Measurements from ENCODE around the gene C1orf87.

C1orf87 gene

DNA sequence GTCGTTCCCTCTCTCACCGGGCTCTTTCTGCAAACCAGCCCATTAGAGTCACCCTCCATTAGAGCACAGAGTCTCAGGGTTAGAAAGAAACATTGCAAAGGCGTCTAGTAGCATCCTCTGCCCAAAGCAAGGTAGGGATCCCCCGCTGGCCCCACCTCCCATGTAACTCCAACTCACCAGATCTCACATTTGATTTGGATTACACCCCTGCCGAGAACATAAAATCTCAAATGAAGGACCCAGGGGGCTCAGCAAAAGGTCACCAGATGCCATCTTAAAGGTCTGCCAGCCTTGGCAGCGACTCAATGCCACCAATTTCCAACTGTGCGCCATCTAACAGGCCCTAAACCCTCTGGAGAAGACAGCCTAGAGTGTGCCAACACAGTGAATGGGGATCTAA lies 14.1 kb downstream of the C1orf87 start:
- DNase-seq: no peak

DNA sequence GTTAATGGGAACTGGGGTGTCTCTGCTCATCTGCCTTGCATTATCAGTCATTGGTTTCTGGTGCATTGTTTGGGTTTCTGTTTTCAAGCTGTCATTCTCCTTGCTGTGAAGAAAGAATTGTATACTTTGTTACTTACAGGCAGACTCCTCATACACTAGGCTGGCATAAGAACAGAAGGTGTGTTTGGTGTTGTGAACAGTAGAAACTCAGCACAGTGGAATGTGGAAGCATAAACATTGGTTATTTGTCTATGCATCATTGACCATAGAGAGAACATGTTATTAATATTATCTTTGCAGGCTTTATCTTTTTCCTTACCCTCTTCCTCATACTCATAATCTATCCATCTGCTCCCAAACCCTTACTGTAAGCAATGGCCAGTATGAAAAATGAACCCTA lies 18.2 kb downstream of the C1orf87 start:
- no peak for DNase-seq

DNA sequence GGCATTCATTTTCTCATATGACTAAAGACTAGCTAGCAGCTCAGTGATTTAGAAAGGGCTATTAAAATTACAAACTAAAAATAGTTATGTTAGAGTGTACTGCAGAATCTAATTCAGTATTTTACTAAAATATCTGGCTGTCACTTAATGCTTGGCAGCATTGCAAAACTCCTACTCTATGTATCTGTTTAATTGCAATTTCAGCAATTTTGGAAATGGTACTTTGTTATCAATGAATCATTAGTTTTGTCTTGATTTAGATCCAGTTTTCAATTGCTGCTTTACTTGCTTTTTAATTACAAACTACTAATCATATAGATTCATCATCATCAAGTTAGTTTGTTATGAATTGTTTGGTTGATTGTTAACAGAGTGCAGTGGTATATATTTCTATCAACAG lies 19.2 kb downstream of the C1orf87 start:
- no peak for DNase-seq

GRCh38 chr1:60052601-60053000 lies 21.0 kb downstream of the C1orf87 start:
- no peak for DNase-seq

- no peak for DNase-seq
Observed at GRCh38 chr1:60051191-60051590, 22.4 kb downstream of the C1orf87 start.

- DNase-seq: no peak
Observed at GRCh38 chr1:60049188-60049587, 24.4 kb downstream of the C1orf87 start.

DNA sequence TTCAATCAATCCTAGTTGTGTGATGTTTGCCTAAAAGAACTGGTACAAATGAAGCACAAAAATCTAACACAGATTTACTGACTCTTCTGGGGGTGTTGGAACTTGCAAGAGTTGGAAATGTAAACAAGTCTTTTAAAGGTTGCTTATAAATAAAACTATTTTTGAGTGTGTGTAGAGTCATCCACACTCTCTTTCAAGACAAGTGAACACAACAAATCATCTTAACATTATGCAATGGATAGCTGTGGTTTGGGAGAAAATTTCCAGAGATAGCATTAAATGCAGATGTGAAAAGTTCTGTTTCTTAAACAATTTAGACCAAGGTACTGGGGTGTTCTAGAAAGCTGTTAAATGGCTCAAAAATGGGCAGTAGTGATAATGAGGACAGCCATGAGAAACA lies 28.7 kb downstream of the C1orf87 start:
- DNase-seq: no peak

DNA sequence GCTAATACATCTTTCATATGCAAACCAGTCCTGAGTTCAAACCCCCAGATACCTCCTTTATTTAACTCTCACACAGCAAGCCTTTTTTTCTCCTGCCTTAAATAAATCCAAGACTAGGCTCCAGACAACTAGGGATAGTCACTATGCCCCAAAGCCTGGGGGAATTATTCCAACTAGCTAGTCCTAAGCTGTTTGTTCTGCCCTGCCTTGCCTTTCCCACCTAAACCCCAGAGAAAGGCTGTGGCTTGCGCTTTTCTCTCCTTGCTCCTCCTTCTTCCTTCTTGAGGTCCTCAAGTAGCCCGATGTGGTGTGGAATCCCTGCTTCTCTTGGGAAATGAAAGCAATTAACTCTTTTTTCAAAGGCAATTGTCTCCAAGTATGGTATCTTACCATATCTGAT lies 31.8 kb downstream of the C1orf87 start:
- no peak for DNase-seq

GRCh38 chr1:60037669-60038068 lies 35.9 kb downstream of the C1orf87 start:
- no peak for DNase-seq

- DNase-seq: no peak
Observed at GRCh38 chr1:60036856-60037460, 36.6 kb downstream of the C1orf87 start.

DNA sequence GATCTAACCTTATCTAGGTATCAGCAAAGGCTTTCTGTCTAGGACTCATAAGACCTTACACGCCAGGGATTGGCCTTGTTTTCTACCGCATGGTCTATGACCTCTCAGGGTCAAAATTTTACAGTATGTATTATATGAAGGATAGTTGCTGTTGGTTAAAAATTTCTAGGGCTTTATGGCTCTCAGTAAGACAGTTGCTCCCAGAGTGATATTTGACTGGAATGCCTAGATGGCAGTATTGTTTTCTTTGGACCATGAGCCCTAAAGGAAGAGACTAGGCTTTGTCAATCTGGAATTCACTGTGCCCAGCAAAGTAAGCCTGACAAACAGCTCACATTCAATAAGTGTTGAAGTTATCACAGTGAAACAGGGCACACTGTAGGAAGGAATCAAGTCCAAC lies 37.6 kb downstream of the C1orf87 start:
- no peak for DNase-seq

DNA sequence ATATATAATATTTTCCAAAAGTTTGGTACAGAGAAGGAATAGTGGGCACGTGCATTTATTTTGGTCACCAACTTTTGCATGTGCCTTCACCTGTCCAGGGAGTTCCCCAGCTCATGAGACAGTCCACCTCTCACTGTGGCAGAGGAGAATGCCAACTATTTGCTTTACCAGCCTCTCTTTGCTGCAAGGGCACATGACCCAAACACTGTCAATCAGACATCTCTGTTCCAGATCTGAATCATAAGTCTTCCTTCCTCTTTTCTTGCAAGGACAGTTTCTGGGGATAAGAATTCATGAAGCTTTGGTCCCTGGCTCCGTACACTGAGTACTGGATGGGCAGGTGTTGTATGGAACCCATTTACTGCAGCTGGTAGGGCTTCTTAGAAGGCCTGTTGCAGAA lies 38.6 kb downstream of the C1orf87 start:
- DNase-seq: no peak

DNA sequence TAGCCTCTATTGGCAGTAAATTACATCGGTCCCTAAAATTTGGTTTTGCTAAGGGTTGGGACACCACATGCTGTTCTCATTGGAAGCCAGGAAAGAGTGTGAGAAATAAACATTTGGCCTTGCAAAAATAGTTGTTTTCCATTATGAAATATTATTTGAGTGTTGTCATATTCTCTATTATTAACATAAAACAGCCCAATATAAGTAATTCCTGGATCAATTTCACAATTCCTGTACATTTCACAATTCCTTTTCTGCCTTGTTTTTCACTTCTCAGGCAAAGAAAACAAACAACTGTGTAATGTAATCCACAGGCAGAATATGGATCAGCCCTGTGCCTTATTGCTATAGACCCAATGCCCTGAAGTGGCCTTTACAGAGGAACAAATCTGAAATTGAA lies 40.5 kb downstream of the C1orf87 start:
- DNase-seq: no peak

GRCh38 chr1:60031146-60031545 lies 42.4 kb downstream of the C1orf87 start:
- DNase-seq: no peak

DNA sequence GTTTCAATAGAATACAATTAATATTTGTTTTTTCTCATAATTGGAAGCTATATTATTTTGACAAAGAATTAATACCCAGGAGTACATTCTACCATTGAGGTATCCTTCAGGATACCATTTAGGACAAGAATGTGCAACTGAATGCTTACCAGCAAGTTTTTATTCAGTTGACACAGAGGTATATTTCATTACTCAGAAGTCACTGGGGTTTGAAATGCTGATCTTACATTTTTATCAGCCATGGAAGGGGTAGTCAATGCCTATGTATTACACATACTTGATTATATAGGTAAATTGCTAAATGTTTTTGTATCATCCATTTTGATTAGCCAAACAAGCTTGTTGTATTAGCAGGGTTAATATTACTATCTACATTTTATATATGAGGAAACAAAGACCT lies 48.0 kb downstream of the C1orf87 start:
- no peak for DNase-seq

- DNase-seq: no peak
Observed at GRCh38 chr1:60017508-60018205, 55.9 kb downstream of the C1orf87 start.

GRCh38 chr1:60010690-60011089 lies 62.9 kb downstream of the C1orf87 start:
- DNase-seq: no peak

- no peak for DNase-seq
Observed at GRCh38 chr1:60008500-60008899, 65.1 kb downstream of the C1orf87 start.

DNA sequence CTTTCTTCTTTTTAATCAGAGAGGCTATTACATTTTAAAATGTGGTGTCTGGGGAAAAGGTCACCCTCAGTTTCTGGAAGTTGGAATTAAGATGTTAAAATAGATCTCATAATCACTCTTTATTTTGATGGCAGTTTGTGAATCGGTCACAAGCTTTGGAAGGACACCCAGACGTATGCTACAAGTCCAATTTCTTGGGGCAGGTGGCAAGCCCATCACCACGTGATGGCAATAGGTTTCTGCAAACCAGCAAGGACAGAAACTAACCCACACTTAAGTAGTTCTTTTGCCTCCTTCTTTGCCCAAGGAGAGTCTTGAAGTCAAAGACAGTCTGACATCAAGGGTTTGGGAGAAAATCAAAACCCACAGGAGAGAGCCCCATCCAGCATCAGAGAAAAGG lies 72.9 kb downstream of the C1orf87 start:
- no peak for DNase-seq

DNA sequence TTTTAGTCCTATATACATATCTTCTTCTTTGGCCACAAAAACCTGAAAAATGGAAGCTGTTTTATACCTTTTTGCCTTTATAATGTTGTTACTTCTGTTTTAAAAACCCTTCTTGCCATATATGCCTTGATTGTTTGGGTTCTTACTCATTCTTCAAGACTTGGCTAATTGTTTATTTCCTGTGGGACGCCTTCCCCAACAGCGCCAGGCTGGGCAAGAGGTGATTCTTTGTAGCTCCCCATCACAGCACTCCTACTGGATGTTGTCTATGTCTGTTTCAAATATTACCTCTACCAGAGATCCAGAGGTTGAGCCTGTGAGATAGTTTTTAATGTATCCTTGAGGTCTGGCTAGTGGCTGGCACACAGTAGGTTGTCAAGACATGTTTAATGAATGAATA lies 73.8 kb downstream of the C1orf87 start:
- no peak for DNase-seq

- no peak for DNase-seq
Observed at GRCh38 chr1:59999006-59999405, 74.6 kb downstream of the C1orf87 start.

- DNase-seq: no peak
Observed at GRCh38 chr1:59997479-59998115, 76.0 kb downstream of the C1orf87 start.

GRCh38 chr1:59994302-59995198 lies 79.0 kb downstream of the C1orf87 start:
- DNase-seq: no peak
